22Rv1 (cell line): ENCODE data around the gene LRRC43.

ENCODE experiments used
- CTCF ChIP-seq: fragments of 450-650 bp; IDR thresholded peaks from 2 replicates; pipeline ENCODE4 v1.5.1; 2017; ENCODE audit warnings: mild to moderate bottlenecking
- ZFX ChIP-seq: fragments of 450-650 bp; IDR thresholded peaks from 2 replicates; pipeline ENCODE4 v1.6.1; 2017; ENCODE audit warnings: antibody characterized with exemption, borderline replicate concordance

GRCh38 chr12:122137229-122137628 lies 45.7 kb upstream of the LRRC43 start:
- TF ChIP-seq CTCF (peak; percentile 43), ZFX (no peak)
